ENCODE measurements around the gene ZNF518A.

The ZNF518A gene

GRCh38 chr10:96129387-96130325 lies at the start of gene ZNF518A:
TSS of gene ZNF518A (plus strand) at chr10:96130297. CDS start at chr10:96156323, 26,026 bp downstream.
- Histone ChIP-seq H3K9me3 (ENCODE audit: low read depth, low read length) (no peaks in the 10 kb centered on the region), H3K27ac (peak within 1 kb of the TSS; percentile 97), H3K4me3 (peak within 1 kb of the TSS; percentile 88), H3K36me3 (ENCODE audit: insufficient read depth, low read length) (no peaks in the 10 kb centered on the region; the same call in 1 of the 2 replicates), H3K9ac (ENCODE audit: insufficient read length) (peak within 1 kb of the TSS; percentile 97)
- TF ChIP-seq POLR2AphosphoS5 (IDR thresholded peaks at IDR 0.05; ENCODE audit: borderline replicate concordance, low read depth, low read length) (peak; percentile 54; the same call in 1 of the 2 replicates), FOXP2 (optimal IDR thresholded peaks at IDR 0.05; ENCODE audit: control extremely low read depth, extremely low read length, insufficient read depth) (no peak), EZH2 (IDR thresholded peaks at IDR 0.05) (no peak)
- DNase-seq (ENCODE audit: low read depth, low spot score), result peak; percentile 78

GRCh38 chr10:96082153-96082552 lies 47.9 kb upstream of the ZNF518A start:
- H3K36me3 ChIP-seq (ENCODE audit: insufficient read depth, low read length), result no peaks in the 10 kb centered on the region
- DNase-seq (ENCODE audit: low read depth, low spot score), result no peak
- TF ChIP-seq FOXP2 (optimal IDR thresholded peaks at IDR 0.05; ENCODE audit: control extremely low read depth, extremely low read length, insufficient read depth) (no peak), EZH2 (IDR thresholded peaks at IDR 0.05) (no peak), POLR2AphosphoS5 (IDR thresholded peaks at IDR 0.05; ENCODE audit: borderline replicate concordance, low read depth, low read length) (no peak)
- H3K27ac ChIP-seq, result no peak overlapping the region
- H3K9me3 ChIP-seq (ENCODE audit: low read depth, low read length), result no peaks in the 10 kb centered on the region
- no peak overlapping the region for H3K4me3 ChIP-seq
- no peak overlapping the region for H3K9ac ChIP-seq (ENCODE audit: insufficient read length)

DNA sequence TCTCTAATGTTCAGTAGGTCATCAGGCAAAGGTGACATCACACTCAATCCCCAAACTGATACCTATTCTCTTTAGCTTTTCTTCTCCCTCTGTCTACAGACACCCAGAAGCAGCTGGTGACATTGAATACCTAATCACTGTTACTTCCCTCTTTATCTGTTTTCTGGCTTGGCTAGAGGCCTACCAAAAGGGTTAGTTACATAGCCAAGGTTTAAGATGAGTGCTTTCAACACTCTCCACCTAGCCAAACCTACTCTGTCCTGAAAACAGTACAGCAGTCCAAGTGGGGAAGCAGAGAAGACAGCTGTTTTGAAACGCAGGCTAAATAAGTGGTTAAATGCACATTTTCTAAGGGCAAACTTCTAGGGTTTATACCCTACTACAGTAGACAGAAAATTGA lies 47.3 kb upstream of the ZNF518A start:
- TF ChIP-seq EZH2 (IDR thresholded peaks at IDR 0.05) (no peak), FOXP2 (optimal IDR thresholded peaks at IDR 0.05; ENCODE audit: control extremely low read depth, extremely low read length, insufficient read depth) (no peak), POLR2AphosphoS5 (IDR thresholded peaks at IDR 0.05; ENCODE audit: borderline replicate concordance, low read depth, low read length) (no peak)
- no peak for DNase-seq (ENCODE audit: low read depth, low spot score)
- Histone ChIP-seq H3K4me3 (no peak overlapping the region), H3K9me3 (ENCODE audit: low read depth, low read length) (no peaks in the 10 kb centered on the region), H3K36me3 (ENCODE audit: insufficient read depth, low read length) (no peaks in the 10 kb centered on the region), H3K9ac (ENCODE audit: insufficient read length) (no peak overlapping the region), H3K27ac (no peak overlapping the region)

DNA sequence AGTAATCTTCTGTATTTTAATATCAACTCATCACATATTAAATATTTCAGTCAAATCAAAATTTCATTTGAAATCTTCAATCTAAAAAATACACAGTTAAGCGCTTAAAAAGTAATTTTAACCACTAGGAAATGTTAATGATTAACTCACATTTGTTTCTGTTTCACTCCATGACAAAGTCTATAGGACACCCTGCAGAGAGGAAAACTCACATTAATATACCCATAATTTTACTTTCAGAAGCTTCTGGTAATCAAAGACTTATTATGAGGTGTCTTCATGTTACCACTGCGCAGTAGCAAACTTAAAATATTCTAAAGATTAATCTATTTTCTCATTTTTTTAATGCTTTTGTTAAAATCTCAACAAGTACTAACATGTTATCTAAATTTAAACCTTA lies 41.0 kb upstream of the ZNF518A start:
- peak overlapping the region; percentile 96; the same call in 1 of the 2 replicates for H3K27ac ChIP-seq
- no peak for TF ChIP-seq EZH2 (IDR thresholded peaks at IDR 0.05)
- no peak for TF ChIP-seq POLR2AphosphoS5 (IDR thresholded peaks at IDR 0.05; ENCODE audit: borderline replicate concordance, low read depth, low read length)
- TF ChIP-seq FOXP2 (optimal IDR thresholded peaks at IDR 0.05; ENCODE audit: control extremely low read depth, extremely low read length, insufficient read depth), result no peak
- peak overlapping the region; percentile 93 for H3K9ac ChIP-seq (ENCODE audit: insufficient read length)
- DNase-seq (ENCODE audit: low read depth, low spot score), result no peak
- no peaks in the 10 kb centered on the region for H3K36me3 ChIP-seq (ENCODE audit: insufficient read depth, low read length)
- H3K4me3 ChIP-seq, result peak overlapping the region; percentile 88
- no peaks in the 10 kb centered on the region for H3K9me3 ChIP-seq (ENCODE audit: low read depth, low read length)

- peak; percentile 66 for DNase-seq (ENCODE audit: low read depth, low spot score)
- Histone ChIP-seq H3K4me3 (peak overlapping the region; percentile 88), H3K27ac (peak overlapping the region; percentile 96)
Observed at GRCh38 chr10:96089670-96090462, 40.2 kb upstream of the ZNF518A start.

GRCh38 chr10:96090463-96090800 lies 39.7 kb upstream of the ZNF518A start:
- Histone ChIP-seq H3K4me3 (peak overlapping the region; percentile 88), H3K9ac (ENCODE audit: insufficient read length) (peak overlapping the region; percentile 93), H3K27ac (peak overlapping the region; percentile 84), H3K36me3 (ENCODE audit: insufficient read depth, low read length) (no peaks in the 10 kb centered on the region), H3K9me3 (ENCODE audit: low read depth, low read length) (no peaks in the 10 kb centered on the region)
- peak; percentile 10 for DNase-seq (ENCODE audit: low read depth, low spot score)
- no peak for TF ChIP-seq POLR2AphosphoS5 (IDR thresholded peaks at IDR 0.05; ENCODE audit: borderline replicate concordance, low read depth, low read length)

More at GRCh38 chr10:96089670-96090462, 40.2 kb upstream of the ZNF518A start:
- Histone ChIP-seq H3K36me3 (ENCODE audit: insufficient read depth, low read length) (no peaks in the 10 kb centered on the region), H3K9ac (ENCODE audit: insufficient read length) (peak overlapping the region; percentile 93), H3K9me3 (ENCODE audit: low read depth, low read length) (no peaks in the 10 kb centered on the region)
- no peak for TF ChIP-seq EZH2 (IDR thresholded peaks at IDR 0.05)
- no peak for TF ChIP-seq FOXP2 (optimal IDR thresholded peaks at IDR 0.05; ENCODE audit: control extremely low read depth, extremely low read length, insufficient read depth)
- peak; percentile 60 for TF ChIP-seq POLR2AphosphoS5 (IDR thresholded peaks at IDR 0.05; ENCODE audit: borderline replicate concordance, low read depth, low read length)

DNA sequence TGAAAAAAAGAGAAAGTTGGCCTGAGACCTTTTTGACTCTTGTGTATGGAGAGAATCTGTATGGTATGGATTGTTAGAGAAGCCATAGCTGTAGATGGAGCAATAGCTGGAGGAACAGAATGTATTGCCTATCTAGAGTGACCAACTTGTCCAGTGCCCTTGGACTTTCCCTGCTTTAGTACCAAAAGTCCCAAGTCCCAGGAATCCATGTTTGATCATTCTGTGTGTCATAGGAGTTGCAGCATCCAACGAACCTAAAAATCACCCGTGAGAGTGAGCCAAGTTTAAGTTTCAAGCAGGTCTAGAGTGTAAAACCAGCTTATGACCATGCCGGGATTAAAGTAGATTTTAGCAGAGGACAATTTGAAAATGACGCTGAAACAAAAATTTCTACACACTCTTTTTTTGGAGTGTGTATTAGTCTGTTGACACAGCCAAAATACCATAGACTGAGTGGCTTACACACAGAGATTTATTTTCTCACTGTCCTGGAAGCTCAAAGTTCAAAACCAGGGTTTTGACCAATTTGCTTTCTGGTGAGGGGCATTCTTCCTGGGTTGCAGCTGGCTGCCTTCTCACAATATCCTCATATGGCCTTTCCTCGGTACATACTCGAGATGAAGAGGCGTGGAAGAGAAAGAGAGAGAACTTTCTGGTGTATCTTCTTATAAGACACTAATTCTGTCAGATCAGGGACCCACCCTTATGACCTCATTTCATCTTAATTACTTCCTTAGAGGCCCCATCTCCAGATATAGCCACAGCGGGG lies 36.9 kb upstream of the ZNF518A start:
- H3K27ac ChIP-seq, result no peak overlapping the region
- DNase-seq (ENCODE audit: low read depth, low spot score), result no peak
- H3K9ac ChIP-seq (ENCODE audit: insufficient read length), result no peak overlapping the region
- TF ChIP-seq EZH2 (IDR thresholded peaks at IDR 0.05) (no peak), FOXP2 (optimal IDR thresholded peaks at IDR 0.05; ENCODE audit: control extremely low read depth, extremely low read length, insufficient read depth) (no peak), POLR2AphosphoS5 (IDR thresholded peaks at IDR 0.05; ENCODE audit: borderline replicate concordance, low read depth, low read length) (no peak)
- H3K36me3 ChIP-seq (ENCODE audit: insufficient read depth, low read length), result no peaks in the 10 kb centered on the region
- H3K9me3 ChIP-seq (ENCODE audit: low read depth, low read length), result no peaks in the 10 kb centered on the region
- H3K4me3 ChIP-seq, result no peak overlapping the region

Measured in SK-N-MC (cell line).